CD14-positive monocyte (primary cell): Measurements from ENCODE around the gene DEGS1. TPM values are rescaled to one million over a fixed set of nuclear protein-coding genes. Genes with fewer than 3 reads are reported as not detected.

ENCODE experiments used
- DNase-seq, 3 donors: peaks; one replicate each; pipeline ENCODE4 v3.0.0-alpha.2; 2011 to 2022
- H2AFZ ChIP-seq: 2 replicates; pipeline ENCODE4 v1.6.0; 2012; ENCODE audit warnings: mild to moderate bottlenecking, low read depth, low read length, inconsistent platforms; ENCODE audit not compliant: insufficient read depth, poor library complexity, severe bottlenecking
- H3K27ac ChIP-seq, 2 donors: 1 replicate in 1 of 2; 2 replicates in 1 of 2; pipeline ENCODE4 v1.5.1; 2012 to 2013; ENCODE audit warnings: low read length in 2 of 2, control low read depth in 1 of 2, inconsistent platforms in 1 of 2, low read depth in 1 of 2, mild to moderate bottlenecking in 1 of 2
- H3K27me3 ChIP-seq, 2 donors: one replicate each; pipeline versions ENCODE4 v1.6.0 to v1.6.1; 2011 to 2013; ENCODE audit warnings: low read length in 2 of 2; ENCODE audit not compliant: control insufficient read depth in 2 of 2, insufficient read depth in 2 of 2
- H3K36me3 ChIP-seq, 2 donors: replicated peaks in 1 of 2; 1 replicate in 1 of 2; 2 replicates in 1 of 2; pipeline versions ENCODE4 v1.5.1 to v1.6.1; 2012 to 2013; ENCODE audit warnings: low read length in 2 of 2, control low read depth in 1 of 2, inconsistent platforms in 1 of 2, mild to moderate bottlenecking in 1 of 2; ENCODE audit not compliant: insufficient read depth in 2 of 2, control insufficient read depth in 1 of 2
- H3K4me1 ChIP-seq, 2 donors: 1 replicate in 1 of 2; 2 replicates in 1 of 2; pipeline versions ENCODE4 v1.5.1 to v1.6.1; 2012 to 2013; ENCODE audit warnings: low read length in 2 of 2, control low read depth in 1 of 2, inconsistent platforms in 1 of 2, mild to moderate bottlenecking in 1 of 2, moderate library complexity in 1 of 2; ENCODE audit not compliant: insufficient read depth in 2 of 2, control insufficient read depth in 1 of 2
- H3K4me2 ChIP-seq: replicated peaks from 2 replicates; pipeline ENCODE3; 2012; ENCODE audit warnings: low read length, moderate library complexity, mild to moderate bottlenecking; ENCODE audit not compliant: poor library complexity, severe bottlenecking; ENCODE audit errors: extremely low read depth
- H3K4me3 ChIP-seq, 3 experiments: fragments of 200-600 bp in 1 of 3; sonication (generic) in 1 of 3; replicated peaks in 1 of 3; 1 replicate in 2 of 3; 2 replicates in 1 of 3; pipeline ENCODE4 v1.5.1; 2011 to 2013; ENCODE audit warnings: low read length in 3 of 3, mild to moderate bottlenecking in 3 of 3, control low read depth in 2 of 3, low read depth in 2 of 3, inconsistent platforms in 1 of 3, moderate library complexity in 1 of 3
- H3K79me2 ChIP-seq: 2 replicates; pipeline ENCODE4 v1.6.0; 2012; ENCODE audit warnings: mild to moderate bottlenecking, control low read depth, inconsistent platforms, low read length, moderate library complexity; ENCODE audit not compliant: insufficient read depth
- H3K9ac ChIP-seq: 2 replicates; pipeline ENCODE4 v1.6.0; 2017; ENCODE audit warnings: low read length, mild to moderate bottlenecking; ENCODE audit not compliant: insufficient read depth, poor library complexity, severe bottlenecking
- H3K9me3 ChIP-seq, 2 donors: replicated peaks in 1 of 2; 1 replicate in 1 of 2; 2 replicates in 1 of 2; pipeline versions ENCODE4 v1.5.1 to v1.6.1; 2012 to 2013; ENCODE audit warnings: low read length in 2 of 2, control low read depth in 1 of 2; ENCODE audit not compliant: control insufficient read depth in 1 of 2, insufficient read depth in 1 of 2
- H4K20me1 ChIP-seq: 2 replicates; pipeline ENCODE4 v1.6.0; 2012; ENCODE audit warnings: mild to moderate bottlenecking, low read length, control low read depth, moderate library complexity; ENCODE audit not compliant: insufficient read depth
- H3K27ac Mint-ChIP-seq, 7 donors: one replicate each; pipeline ENCODE4 v1.8.0; 2020; ENCODE audit warnings: mild to moderate bottlenecking in 7 of 7, mixed read lengths in 7 of 7, moderate library complexity in 6 of 7, inconsistent platforms in 2 of 7
- H3K27me3 Mint-ChIP-seq, 3 donors: one replicate each; pipeline ENCODE4 v1.8.0; 2021 to 2022; ENCODE audit warnings: low read depth in 3 of 3, mild to moderate bottlenecking in 3 of 3, mixed read lengths in 3 of 3, moderate library complexity in 3 of 3, inconsistent platforms in 1 of 3
- H3K36me3 Mint-ChIP-seq, 2 donors: one replicate each; pipeline ENCODE4 v1.8.0; 2020; ENCODE audit warnings: mixed read lengths in 2 of 2, inconsistent platforms in 1 of 2, mild to moderate bottlenecking in 1 of 2
- H3K4me1 Mint-ChIP-seq: one replicate; pipeline ENCODE4 v1.8.0; 2020; ENCODE audit warnings: mild to moderate bottlenecking, mixed read lengths
- H3K4me3 Mint-ChIP-seq, 2 donors: one replicate each; pipeline ENCODE4 v1.8.0; 2020; ENCODE audit warnings: mild to moderate bottlenecking in 2 of 2, mixed read lengths in 2 of 2, moderate library complexity in 1 of 2
- H3K9me3 Mint-ChIP-seq, 7 donors: one replicate each; pipeline ENCODE4 v1.8.0; 2020 to 2022; ENCODE audit warnings: mixed read lengths in 7 of 7, mild to moderate bottlenecking in 6 of 7, moderate library complexity in 6 of 7, inconsistent platforms in 2 of 7
- WGBS: methylation state at CpG from one replicate; pipeline ENCODE4 v1.1.5; 2013; ENCODE audit warnings: missing lambda C conversion rate; ENCODE audit not compliant: insufficient coverage; 5-methylcytosine and 5-hydroxymethylcytosine counted together
- intact Hi-C, 2 donors: fragments of 100-400 bp; cut with micrococcal nuclease; formaldehyde crosslinking; loops; one replicate each; pipeline versions ENCODE4 v1.15.0 to v1.15.1; 2023
- polyA plus RNA-seq, 3 donors: library from polyadenylated mRNA; depleted of rRNA in 1 of 3; unstranded in 2 of 3; stranded (reverse) in 1 of 3; fragments of 300-500 nt in 2 of 3; fragments of >200 nt in 1 of 3; fragmentation: Illumina TruSeq in 2 of 3; gene quantifications; 1 replicate in 2 of 3; 2 replicates in 1 of 3; pipeline ENCODE4 v1.2.3, GENCODE V29; 2012 to 2021
- TF ChIP-seq, protein P1 (sequence below): fragments of 200-600 bp; IDR thresholded peaks from one replicate; pipeline ENCODE4 v1.8.0; 2022; ENCODE audit warnings: antibody characterized with exemption, mild to moderate bottlenecking

The DEGS1 gene
- polyA plus RNA-seq, 3 donors, result 35.0 to 137 (median 118) TPM

GRCh38 chr1:224172229-224172628 lies 10.8 kb upstream of the DEGS1 start:
- Mint-ChIP-seq H3K4me1 (peaks cover 42% of the 10 kb centered on the region), H3K27ac (peak overlapping the region in 1 of 7 donors; percentile 35), H3K36me3 (no peaks in the 10 kb centered on the region), H3K4me3 (no peak overlapping the region), H3K27me3 (peaks cover 4 to 10% (median 5%) of the 10 kb centered on the region in 3 donors), H3K9me3 (peaks cover 0 to 4% (median 2%) of the 10 kb centered on the region in 7 donors)
- no peaks in the 10 kb centered on the region for H3K79me2 ChIP-seq
- H3K27me3 ChIP-seq, result no peaks in the 10 kb centered on the region
- H3K4me2 ChIP-seq, result no peak overlapping the region
- intact Hi-C loops, result loop anchor here in 1 of 2 donors (5.0 kb wide), 1 partner anchor 35 kb away; no protein-coding TSS in a partner anchor
- H3K4me1 ChIP-seq, result peaks cover 36 to 42% of the 10 kb centered on the region in 2 donors
- H3K36me3 ChIP-seq, result no peaks in the 10 kb centered on the region
- no peak overlapping the region for H3K9ac ChIP-seq
- no peak for DNase-seq
- WGBS, result 74% methylated on average over 3 of the region's 3 CpGs
- no peaks in the 10 kb centered on the region for H3K9me3 ChIP-seq
- H3K27ac ChIP-seq, result no peak overlapping the region
- no peak overlapping the region for H3K4me3 ChIP-seq
- TF ChIP-seq, protein P1, sequence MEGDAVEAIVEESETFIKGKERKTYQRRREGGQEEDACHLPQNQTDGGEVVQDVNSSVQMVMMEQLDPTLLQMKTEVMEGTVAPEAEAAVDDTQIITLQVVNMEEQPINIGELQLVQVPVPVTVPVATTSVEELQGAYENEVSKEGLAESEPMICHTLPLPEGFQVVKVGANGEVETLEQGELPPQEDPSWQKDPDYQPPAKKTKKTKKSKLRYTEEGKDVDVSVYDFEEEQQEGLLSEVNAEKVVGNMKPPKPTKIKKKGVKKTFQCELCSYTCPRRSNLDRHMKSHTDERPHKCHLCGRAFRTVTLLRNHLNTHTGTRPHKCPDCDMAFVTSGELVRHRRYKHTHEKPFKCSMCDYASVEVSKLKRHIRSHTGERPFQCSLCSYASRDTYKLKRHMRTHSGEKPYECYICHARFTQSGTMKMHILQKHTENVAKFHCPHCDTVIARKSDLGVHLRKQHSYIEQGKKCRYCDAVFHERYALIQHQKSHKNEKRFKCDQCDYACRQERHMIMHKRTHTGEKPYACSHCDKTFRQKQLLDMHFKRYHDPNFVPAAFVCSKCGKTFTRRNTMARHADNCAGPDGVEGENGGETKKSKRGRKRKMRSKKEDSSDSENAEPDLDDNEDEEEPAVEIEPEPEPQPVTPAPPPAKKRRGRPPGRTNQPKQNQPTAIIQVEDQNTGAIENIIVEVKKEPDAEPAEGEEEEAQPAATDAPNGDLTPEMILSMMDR, result no peak
- no peaks in the 10 kb centered on the region for H4K20me1 ChIP-seq
- H2AFZ ChIP-seq, result no peak overlapping the region

DNA sequence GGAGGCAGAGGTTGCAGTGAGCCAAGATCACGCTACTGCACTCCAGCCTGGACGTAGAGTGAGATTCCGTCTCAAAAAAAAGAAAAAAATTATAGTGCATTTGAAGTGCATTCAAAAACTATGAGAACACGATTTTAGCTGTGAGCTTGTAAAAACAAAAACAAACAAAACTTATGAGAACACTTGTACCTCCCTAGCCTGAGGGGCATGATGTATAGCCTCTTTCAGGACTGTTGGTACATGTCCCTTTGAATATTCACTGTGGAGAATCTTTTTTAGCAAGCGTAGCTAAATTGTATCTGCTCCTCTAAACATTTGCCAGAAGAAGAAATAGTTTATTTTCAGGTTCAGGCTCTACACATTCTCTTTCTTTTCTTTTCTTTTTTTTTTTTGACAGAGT lies 9.5 kb upstream of the DEGS1 start:
- no peak overlapping the region for H3K27ac Mint-ChIP-seq
- Histone ChIP-seq H3K4me3 (no peak overlapping the region), H3K27me3 (no peaks in the 10 kb centered on the region), H3K9me3 (no peaks in the 10 kb centered on the region), H3K9ac (no peak overlapping the region), H3K36me3 (no peaks in the 10 kb centered on the region), H3K4me1 (peaks cover 31 to 36% of the 10 kb centered on the region in 2 donors), H2AFZ (no peak overlapping the region), H3K79me2 (no peaks in the 10 kb centered on the region), H3K27ac (no peak overlapping the region), H4K20me1 (no peaks in the 10 kb centered on the region), H3K4me2 (no peak overlapping the region)
- peaks cover 39% of the 10 kb centered on the region for H3K4me1 Mint-ChIP-seq
- TF ChIP-seq, protein P1, result no peak
- H3K4me3 Mint-ChIP-seq, result no peak overlapping the region
- no peak for DNase-seq
- H3K36me3 Mint-ChIP-seq, result no peaks in the 10 kb centered on the region
- peaks cover 5 to 10% (median 6%) of the 10 kb centered on the region in 3 donors for H3K27me3 Mint-ChIP-seq
- intact Hi-C loops, result loop anchor here in 1 of 2 donors (5.0 kb wide), 1 partner anchor 34 kb away; no protein-coding TSS in a partner anchor
- peaks cover 0 to 4% (median 2%) of the 10 kb centered on the region in 7 donors for H3K9me3 Mint-ChIP-seq
- WGBS, result no CpG with 5 or more reads among the region's 5 CpGs
